KMS-11 (cell line): Measurements from ENCODE around the gene USF1.

Experiments used
- H2AFZ ChIP-seq: fragments of 200-600 bp; sonication (generic); 2 replicates; pipeline ENCODE4 v1.6.1; 2016; ENCODE audit warnings: antibody characterized with exemption, mixed run types, low read depth
- H3K27ac ChIP-seq: fragments of 200-600 bp; sonication (generic); 2 replicates; pipeline ENCODE4 v1.6.1; 2016; ENCODE audit warnings: mild to moderate bottlenecking, mixed run types
- H3K27me3 ChIP-seq: fragments of 200-600 bp; sonication (generic); 2 replicates; pipeline ENCODE4 v1.6.1; 2017; ENCODE audit warnings: mild to moderate bottlenecking, low read depth, mixed run types, moderate library complexity; ENCODE audit not compliant: insufficient read depth
- H3K36me3 ChIP-seq: fragments of 200-600 bp; sonication (generic); 2 replicates; pipeline ENCODE4 v1.6.1; 2017; ENCODE audit warnings: mild to moderate bottlenecking, mixed run types; ENCODE audit not compliant: insufficient read depth
- H3K4me1 ChIP-seq: fragments of 200-600 bp; sonication (generic); 2 replicates; pipeline ENCODE4 v1.6.1; 2016; ENCODE audit warnings: mild to moderate bottlenecking, low read depth, mixed run types; ENCODE audit not compliant: poor library complexity, severe bottlenecking
- H3K4me2 ChIP-seq: fragments of 200-600 bp; sonication (generic); 2 replicates; pipeline ENCODE4 v1.7.0; 2016; ENCODE audit warnings: mild to moderate bottlenecking, mixed run types
- H3K4me3 ChIP-seq: fragments of 200-600 bp; sonication (generic); IDR thresholded peaks from 2 replicates; pipeline ENCODE4 v1.6.1; 2017; ENCODE audit warnings: low read depth, low read length, mixed read lengths; ENCODE audit not compliant: insufficient read depth
- H3K79me2 ChIP-seq: fragments of 200-600 bp; sonication (generic); 2 replicates; pipeline ENCODE4 v1.6.1; 2016; ENCODE audit warnings: low read depth, mixed run types; ENCODE audit not compliant: insufficient read depth
- H3K9ac ChIP-seq: fragments of 200-600 bp; sonication (generic); 2 replicates; pipeline ENCODE4 v1.6.1; 2016; ENCODE audit warnings: mild to moderate bottlenecking, mixed run types
- H4K20me1 ChIP-seq: fragments of 200-600 bp; sonication (generic); 2 replicates; pipeline ENCODE4 v1.6.1; 2016; ENCODE audit warnings: mild to moderate bottlenecking, mixed run types; ENCODE audit not compliant: insufficient read depth
- CTCF ChIP-seq: fragments of 200-600 bp; sonication (generic); conservative IDR thresholded peaks from 2 replicates; pipeline ENCODE4 v1.6.1; 2017; ENCODE audit warnings: low read depth, mild to moderate bottlenecking, antibody characterized with exemption, low read length, moderate library complexity, mixed read lengths

The USF1 gene

GRCh38 chr1:161038523-161039153 lies 7.1 kb downstream of the USF1 start, which contains the start of gene TSTD1:
Gene TSTD1 (minus strand): TSS chr1:161038964. CDS start chr1:161038889, 75 bp downstream.
- H3K36me3 ChIP-seq = peaks cover 6% of the 10 kb centered on the region; the same call in 1 of the 2 replicates
- H3K27me3 ChIP-seq = no peaks in the 10 kb centered on the region
- peak within 1 kb of the TSS; percentile 46; the same call in 1 of the 2 replicates for H3K9ac ChIP-seq
- peaks cover 37% of the 10 kb centered on the region for H3K4me1 ChIP-seq
- H3K4me3 ChIP-seq = peak within 1 kb of the TSS; percentile 99
- peaks cover 5% of the 10 kb centered on the region; the same call in 1 of the 2 replicates for H3K79me2 ChIP-seq
- peak within 1 kb of the TSS; percentile 86 for H3K4me2 ChIP-seq
- H4K20me1 ChIP-seq = no peaks in the 10 kb centered on the region
- peak within 1 kb of the TSS; percentile 10; the same call in 1 of the 2 replicates for H3K27ac ChIP-seq
- peak within 1 kb of the TSS; percentile 73 for H2AFZ ChIP-seq
- peak; percentile 15; the same call in 1 of the 2 replicates for TF ChIP-seq CTCF

GRCh38 chr1:161037661-161038522 lies 7.9 kb downstream of the USF1 start:
- H3K9ac ChIP-seq = peak overlapping the region; percentile 46; the same call in 1 of the 2 replicates
- H2AFZ ChIP-seq = peak overlapping the region; percentile 73
- H3K4me3 ChIP-seq = peak overlapping the region; percentile 99

GRCh38 chr1:161033751-161034150 lies 12.0 kb downstream of the USF1 start:
- no peak for TF ChIP-seq CTCF
- Histone ChIP-seq H3K4me2 (no peak overlapping the region), H3K4me3 (no peak overlapping the region), H2AFZ (no peak overlapping the region), H3K27ac (no peak overlapping the region), H3K36me3 (no peaks in the 10 kb centered on the region), H3K4me1 (peaks cover 23% of the 10 kb centered on the region), H4K20me1 (no peaks in the 10 kb centered on the region), H3K79me2 (no peaks in the 10 kb centered on the region), H3K27me3 (no peaks in the 10 kb centered on the region), H3K9ac (no peak overlapping the region)

More at GRCh38 chr1:161037661-161038522, 7.9 kb downstream of the USF1 start:
- Histone ChIP-seq H3K27ac (peak overlapping the region; percentile 10; the same call in 1 of the 2 replicates), H3K4me2 (peak overlapping the region; percentile 86), H4K20me1 (no peaks in the 10 kb centered on the region), H3K36me3 (peaks cover 6% of the 10 kb centered on the region; the same call in 1 of the 2 replicates), H3K79me2 (no peaks in the 10 kb centered on the region), H3K4me1 (peaks cover 36% of the 10 kb centered on the region), H3K27me3 (no peaks in the 10 kb centered on the region)
- TF ChIP-seq CTCF = no peak

- Histone ChIP-seq H3K4me3 (no peak overlapping the region), H2AFZ (no peak overlapping the region), H3K4me1 (peaks cover 16% of the 10 kb centered on the region), H3K9ac (no peak overlapping the region), H4K20me1 (no peaks in the 10 kb centered on the region), H3K4me2 (no peak overlapping the region; the same call in 1 of the 2 replicates), H3K27me3 (no peaks in the 10 kb centered on the region), H3K36me3 (no peaks in the 10 kb centered on the region), H3K79me2 (no peaks in the 10 kb centered on the region), H3K27ac (no peak overlapping the region)
- TF ChIP-seq CTCF = no peak
Observed at GRCh38 chr1:161032409-161032808, 13.4 kb downstream of the USF1 start.
